H9 (cell line): ENCODE results near the gene SEC61A2. TPM values are rescaled to one million over a fixed set of nuclear protein-coding genes. Genes with fewer than 3 reads are reported as not detected.

ENCODE experiments used
- DNase-seq: peaks from one replicate; pipeline ENCODE4 v3.0.0-alpha.2; 2017
- H2AFZ ChIP-seq: one replicate; pipeline ENCODE4 v1.6.1; 2013; ENCODE audit warnings: mild to moderate bottlenecking, low read length, control low read depth, moderate library complexity
- H2AK5ac ChIP-seq: 2 replicates; pipeline ENCODE4 v1.6.1; 2013; ENCODE audit warnings: low read length, control low read depth, mixed read lengths; ENCODE audit not compliant: insufficient read length
- H2BK120ac ChIP-seq: one replicate; pipeline ENCODE4 v1.6.1; 2013; ENCODE audit warnings: low read depth, mild to moderate bottlenecking, low read length, control low read depth, inconsistent platforms; ENCODE audit not compliant: poor library complexity, severe bottlenecking
- H2BK12ac ChIP-seq: 2 replicates; pipeline ENCODE4 v1.6.1; 2013; ENCODE audit warnings: low read length, control low read depth, mixed read lengths, low read depth; ENCODE audit not compliant: insufficient read length
- H2BK15ac ChIP-seq: 2 replicates; pipeline ENCODE4 v1.6.1; 2013; ENCODE audit warnings: low read depth, low read length, control low read depth
- H2BK20ac ChIP-seq: one replicate; pipeline ENCODE4 v1.6.1; 2013; ENCODE audit warnings: low read depth, mild to moderate bottlenecking, low read length, control low read depth, inconsistent platforms; ENCODE audit not compliant: poor library complexity, severe bottlenecking
- H2BK5ac ChIP-seq: 2 replicates; pipeline ENCODE4 v1.6.1; 2013; ENCODE audit warnings: low read length, control low read depth, mixed read lengths; ENCODE audit not compliant: insufficient read length
- H3K14ac ChIP-seq: 2 replicates; pipeline ENCODE4 v1.6.1; 2013; ENCODE audit warnings: low read length, control low read depth; ENCODE audit not compliant: insufficient read depth
- H3K18ac ChIP-seq: 2 replicates; pipeline ENCODE4 v1.6.1; 2013; ENCODE audit warnings: low read depth, mild to moderate bottlenecking, mixed read lengths, low read length, control low read depth; ENCODE audit not compliant: insufficient read length
- H3K23ac ChIP-seq: 2 replicates; pipeline ENCODE4 v1.6.1; 2013; ENCODE audit warnings: low read length, control low read depth, mixed read lengths, low read depth; ENCODE audit not compliant: insufficient read length
- H3K23me2 ChIP-seq: 2 replicates; pipeline ENCODE4 v1.6.1; 2013; ENCODE audit warnings: low read depth, mild to moderate bottlenecking, mixed read lengths, low read length, control low read depth; ENCODE audit not compliant: insufficient read length, poor library complexity, severe bottlenecking
- H3K27ac ChIP-seq: 2 replicates; pipeline ENCODE4 v1.5.1; 2013; ENCODE audit warnings: low read length, control low read depth, mixed read lengths, low read depth; ENCODE audit not compliant: insufficient read length
- H3K27me3 ChIP-seq: 2 replicates; pipeline ENCODE4 v1.6.1; 2013; ENCODE audit warnings: low read length, control low read depth, inconsistent platforms; ENCODE audit not compliant: insufficient read depth
- H3K4ac ChIP-seq: 2 replicates; pipeline ENCODE4 v1.6.1; 2013; ENCODE audit warnings: low read depth, mild to moderate bottlenecking, control low read depth, inconsistent platforms, low read length, moderate library complexity
- H3K4me1 ChIP-seq: 2 replicates; pipeline ENCODE4 v1.6.1; 2013; ENCODE audit warnings: low read length, control low read depth, inconsistent platforms; ENCODE audit not compliant: insufficient read depth
- H3K4me2 ChIP-seq: 2 replicates; pipeline ENCODE4 v1.6.1; 2013; ENCODE audit warnings: low read length, control low read depth, mixed read lengths; ENCODE audit not compliant: insufficient read length, insufficient read depth
- H3K56ac ChIP-seq: 2 replicates; pipeline ENCODE4 v1.6.1; 2013; ENCODE audit warnings: low read depth, mild to moderate bottlenecking, mixed read lengths, low read length, control low read depth; ENCODE audit not compliant: insufficient read length
- H3K79me1 ChIP-seq: 2 replicates; pipeline ENCODE4 v1.6.1; 2013; ENCODE audit warnings: low read depth, mild to moderate bottlenecking, moderate library complexity, low read length, control low read depth, inconsistent platforms; ENCODE audit not compliant: insufficient read depth, poor library complexity, severe bottlenecking
- H3K79me2 ChIP-seq: 2 replicates; pipeline ENCODE4 v1.6.1; 2013; ENCODE audit warnings: low read length, control low read depth, inconsistent platforms; ENCODE audit not compliant: insufficient read depth
- H3K9ac ChIP-seq: 2 replicates; pipeline ENCODE4 v1.6.1; 2013; ENCODE audit warnings: low read length, control low read depth, mixed read lengths; ENCODE audit not compliant: insufficient read length; ENCODE audit errors: extremely low read depth
- H3K9me3 ChIP-seq: one replicate; pipeline ENCODE4 v1.6.1; 2013; ENCODE audit warnings: low read depth, low read length, inconsistent platforms; ENCODE audit not compliant: control insufficient read depth
- H3T11ph ChIP-seq: one replicate; pipeline ENCODE4 v1.6.1; 2013; ENCODE audit warnings: mild to moderate bottlenecking, low read length, control low read depth, inconsistent platforms
- H4K20me1 ChIP-seq: one replicate; pipeline ENCODE4 v1.6.1; 2013; ENCODE audit not compliant: control insufficient read depth, insufficient read length, insufficient read depth
- H4K5ac ChIP-seq: 2 replicates; pipeline ENCODE4 v1.6.1; 2013; ENCODE audit warnings: low read depth, mild to moderate bottlenecking, mixed read lengths, low read length, control low read depth; ENCODE audit not compliant: insufficient read length
- H4K8ac ChIP-seq: replicated peaks from 2 replicates; pipeline ENCODE4 v1.6.1; 2013; ENCODE audit warnings: low read length, control low read depth, mixed read lengths, low read depth; ENCODE audit not compliant: insufficient read length
- H4K91ac ChIP-seq: 2 replicates; pipeline ENCODE4 v1.6.1; 2013; ENCODE audit warnings: low read depth, mild to moderate bottlenecking, moderate library complexity, mixed read lengths, low read length, control low read depth; ENCODE audit not compliant: insufficient read length
- H3K27ac Mint-ChIP-seq, 3 experiments: 2 replicates in 2 of 3; 3 replicates in 1 of 3; pipeline ENCODE4 v1.8.0; 2020 to 2021; ENCODE audit warnings: mixed read lengths in 3 of 3, mild to moderate bottlenecking in 1 of 3, moderate library complexity in 1 of 3
- H3K27me3 Mint-ChIP-seq: 2 replicates; pipeline ENCODE4 v1.8.0; 2021; ENCODE audit warnings: low read depth, mild to moderate bottlenecking, moderate library complexity, mixed read lengths
- H3K36me3 Mint-ChIP-seq, 3 experiments: 2 replicates in 2 of 3; 3 replicates in 1 of 3; pipeline ENCODE4 v1.8.0; 2020 to 2021; ENCODE audit warnings: low read depth in 3 of 3, mixed read lengths in 3 of 3; ENCODE audit not compliant: insufficient read depth in 1 of 3
- H3K4me1 Mint-ChIP-seq, 2 experiments: 2 replicates each; pipeline ENCODE4 v1.8.0; 2020; ENCODE audit warnings: mixed read lengths in 2 of 2
- H3K4me3 Mint-ChIP-seq, 2 experiments: 2 replicates in 1 of 2; 3 replicates in 1 of 2; pipeline ENCODE4 v1.8.0; 2020 to 2021; ENCODE audit warnings: mild to moderate bottlenecking in 2 of 2, mixed read lengths in 2 of 2, moderate library complexity in 1 of 2
- H3K9me3 Mint-ChIP-seq, 2 experiments: 2 replicates in 1 of 2; 3 replicates in 1 of 2; pipeline ENCODE4 v1.8.0; 2020; ENCODE audit warnings: mild to moderate bottlenecking in 2 of 2, mixed read lengths in 2 of 2, moderate library complexity in 1 of 2
- CTCF ChIP-seq: fragments of 200-600 bp; sonication (generic); conservative IDR thresholded peaks from 3 replicates; pipeline ENCODE4 v1.8.0; 2021; ENCODE audit warnings: antibody characterized with exemption, mild to moderate bottlenecking
- WGBS: extraction: QIAGEN DNeasy Blood & Tissue Kit; methylation state at CpG from one replicate; pipeline ENCODE4 v1.1.7; 2013; ENCODE audit warnings: missing lambda C conversion rate, low lambda C conversion rate, mixed read lengths; ENCODE audit not compliant: insufficient read length; ENCODE audit errors: extremely low coverage; 5-methylcytosine and 5-hydroxymethylcytosine counted together
- total RNA-seq: library from RNA; stranded (reverse); gene quantifications from 2 replicates; pipeline ENCODE4 v1.2.1, GENCODE V29; 2021

The SEC61A2 gene
- total RNA-seq, 1 experiment from 2014 or later, result 13.9 TPM

DNA sequence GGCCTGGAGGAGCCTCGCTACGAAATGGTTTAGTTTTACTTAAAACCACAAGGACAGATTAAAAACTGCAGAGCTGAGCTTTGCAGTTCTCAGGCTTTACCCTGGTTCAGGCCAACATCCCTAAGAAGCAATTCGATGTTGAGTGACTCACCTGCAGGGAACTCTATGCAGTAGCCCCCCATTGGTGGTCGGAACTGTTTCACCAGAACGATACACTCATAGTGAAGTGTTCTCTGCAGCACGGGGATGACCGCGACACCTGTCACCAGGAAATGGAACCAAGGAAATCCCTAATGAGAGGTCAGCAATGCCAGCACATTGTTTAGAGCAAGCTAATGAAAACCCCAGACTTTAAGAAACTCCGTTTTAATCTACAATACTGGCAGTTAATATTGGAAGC is 48.2 kb downstream of the SEC61A2 start:
- Histone ChIP-seq H3K9me3 (no peaks in the 10 kb centered on the region), H3K56ac (no peak overlapping the region), H3K4me1 (peaks cover 9% of the 10 kb centered on the region; the same call in 1 of the 2 replicates), H3K23ac (no peak overlapping the region), H4K91ac (no peak overlapping the region), H4K20me1 (no peaks in the 10 kb centered on the region), H3K23me2 (no peaks in the 10 kb centered on the region), H3K27me3 (no peaks in the 10 kb centered on the region), H2BK15ac (no peak overlapping the region), H3K4ac (no peak overlapping the region), H2BK5ac (no peak overlapping the region), H3K18ac (no peak overlapping the region), H3K9ac (no peak overlapping the region), H4K5ac (no peak overlapping the region), H2AK5ac (no peak overlapping the region), H2BK20ac (no peak overlapping the region), H2AFZ (no peak overlapping the region), H3K14ac (no peak overlapping the region), H4K8ac (no peak overlapping the region), H3K79me2 (no peaks in the 10 kb centered on the region), H3K79me1 (no peaks in the 10 kb centered on the region), H3T11ph (no peak overlapping the region), H2BK120ac (no peak overlapping the region), H2BK12ac (no peak overlapping the region), H3K4me2 (no peak overlapping the region), H3K27ac (no peak overlapping the region)
- no peak for TF ChIP-seq CTCF
- no CpG with 5 or more reads among the region's 9 CpGs for WGBS
- Mint-ChIP-seq H3K36me3 (peaks cover 23 to 66% (median 41%) of the 10 kb centered on the region in 3 experiments), H3K27ac (no peak overlapping the region), H3K27me3 (no peaks in the 10 kb centered on the region; the same call in 1 of the 2 replicates), H3K4me3 (no peak overlapping the region), H3K9me3 (no peaks in the 10 kb centered on the region), H3K4me1 (peaks cover 23 to 27% of the 10 kb centered on the region in 2 experiments)
- DNase-seq, result no peak
